H1 (cell line): Measurements from ENCODE around the gene ADGRV1. TPM values are rescaled to one million over a fixed set of nuclear protein-coding genes. Genes with fewer than 3 reads are reported as not detected.

Source experiments
- CTCF ChIA-PET: fragments of 300-600 bp; sonication (Branson Sonifier 250); formaldehyde crosslinking; loops from one replicate; lab custom pipeline; 2021; ENCODE audit not compliant: partially characterized antibody; lab: Charles Lee
- POLR2A ChIA-PET: fragments of 300-600 bp; sonication (Branson Sonifier 250); formaldehyde crosslinking; loops from one replicate; lab custom pipeline; 2021; ENCODE audit warnings: inconsistent platforms; ENCODE audit not compliant: partially characterized antibody; lab: Charles Lee
- DNase-seq, 2 experiments: peaks; one replicate each; pipeline versions ENCODE4 v3.0.0 to v3.0.0-alpha.2; 2010 to 2022; ENCODE audit warnings: low spot score in 2 of 2, low read depth in 1 of 2, mixed read lengths in 1 of 2
- FAIRE-seq: peaks from 2 replicates; lab custom pipeline; 2011; peaks lifted over from hg19 to GRCh38; lab: Jason Lieb, UNC
- H2AFZ ChIP-seq: 2 replicates; pipeline ENCODE4 v1.8.1; 2012; ENCODE audit warnings: low read length, inconsistent platforms
- H2AK5ac ChIP-seq: 2 replicates; pipeline ENCODE4 v1.6.1; 2013; ENCODE audit warnings: low read depth, low read length
- H2BK120ac ChIP-seq: replicated peaks from 2 replicates; pipeline ENCODE3; 2013; ENCODE audit warnings: low read depth, low read length, inconsistent platforms
- H2BK12ac ChIP-seq: 2 replicates; pipeline ENCODE4 v1.6.1; 2013; ENCODE audit warnings: low read depth, low read length
- H2BK15ac ChIP-seq: 2 replicates; pipeline ENCODE4 v1.6.1; 2013; ENCODE audit warnings: low read length
- H2BK20ac ChIP-seq: 2 replicates; pipeline ENCODE4 v1.6.1; 2013; ENCODE audit warnings: low read length
- H2BK5ac ChIP-seq: 2 replicates; pipeline ENCODE4 v1.6.1; 2013; ENCODE audit warnings: low read depth, low read length
- H3K14ac ChIP-seq: 2 replicates; pipeline ENCODE4 v1.6.1; 2013; ENCODE audit warnings: inconsistent platforms; ENCODE audit not compliant: insufficient read length
- H3K18ac ChIP-seq: 2 replicates; pipeline ENCODE4 v1.6.1; 2013; ENCODE audit warnings: low read length; ENCODE audit errors: extremely low read depth
- H3K23ac ChIP-seq: 2 replicates; pipeline ENCODE4 v1.6.1; 2013; ENCODE audit warnings: inconsistent platforms; ENCODE audit not compliant: insufficient read length
- H3K23me2 ChIP-seq: 2 replicates; pipeline ENCODE4 v1.6.1; 2013; ENCODE audit warnings: low read depth, low read length
- H3K27ac ChIP-seq: 2 replicates; pipeline ENCODE4 v1.6.1; 2011; ENCODE audit warnings: low read depth, low read length, inconsistent platforms
- H3K27me3 ChIP-seq, 4 experiments: replicated peaks in 1 of 4; 1 replicate in 1 of 4; 2 replicates in 3 of 4; pipeline versions ENCODE4 v1.6.1 to v1.8.1; 2011 to 2013; ENCODE audit warnings: low read length in 3 of 4, mild to moderate bottlenecking in 3 of 4, inconsistent platforms in 2 of 4, mixed read lengths in 2 of 4, moderate library complexity in 1 of 4; ENCODE audit not compliant: control insufficient read depth in 3 of 4, insufficient read depth in 3 of 4; ENCODE audit errors: extremely low read depth in 1 of 4
- H3K36me3 ChIP-seq, 4 experiments: 2 replicates each; pipeline versions ENCODE4 v1.6.1 to v1.8.1; 2011 to 2013; ENCODE audit warnings: mild to moderate bottlenecking in 4 of 4, low read length in 3 of 4, moderate library complexity in 2 of 4, control low read depth in 1 of 4, inconsistent platforms in 1 of 4; ENCODE audit not compliant: insufficient read depth in 4 of 4, control insufficient read depth in 2 of 4
- H3K4ac ChIP-seq: replicated peaks from 2 replicates; pipeline ENCODE3; 2013; ENCODE audit warnings: low read length, low read depth, mixed read lengths, inconsistent platforms; ENCODE audit not compliant: insufficient read length
- H3K4me1 ChIP-seq, 4 experiments: replicated peaks in 1 of 4; 1 replicate in 1 of 4; 2 replicates in 3 of 4; pipeline versions ENCODE4 v1.6.1 to v1.8.1; 2011 to 2013; ENCODE audit warnings: low read length in 3 of 4, inconsistent platforms in 2 of 4, mixed read lengths in 1 of 4; ENCODE audit not compliant: insufficient read depth in 4 of 4, control insufficient read depth in 3 of 4
- H3K4me2 ChIP-seq, 2 experiments: 2 replicates each; pipeline versions ENCODE4 v1.6.1 to v1.8.1; 2011 to 2013; ENCODE audit warnings: low read depth in 2 of 2, low read length in 2 of 2, control low read depth in 1 of 2, inconsistent platforms in 1 of 2, mild to moderate bottlenecking in 1 of 2; ENCODE audit not compliant: insufficient read depth in 1 of 2
- H3K4me3 ChIP-seq, 4 experiments: fragments of 200-600, 300-600 bp in 1 of 4; sonication (generic), shearing (Covaris generic), sonication (Bioruptor Twin) in 1 of 4; 2 replicates each; pipeline versions ENCODE4 v1.5.1 to v1.8.1; 2011 to 2016; ENCODE audit warnings: low read length in 4 of 4, low read depth in 3 of 4, control low read depth in 2 of 4, inconsistent platforms in 2 of 4, mild to moderate bottlenecking in 2 of 4, mixed read lengths in 1 of 4, moderate library complexity in 1 of 4; ENCODE audit not compliant: insufficient read depth in 2 of 4; ENCODE audit errors: extremely low read depth in 1 of 4
- H3K56ac ChIP-seq: replicated peaks from 2 replicates; pipeline ENCODE3; 2013; ENCODE audit warnings: low read depth, mild to moderate bottlenecking, mixed read lengths, low read length, inconsistent platforms; ENCODE audit not compliant: insufficient read length
- H3K79me1 ChIP-seq: 2 replicates; pipeline ENCODE4 v1.6.1; 2013; ENCODE audit warnings: low read depth, low read length, control low read depth
- H3K79me2 ChIP-seq, 2 experiments: 2 replicates each; pipeline versions ENCODE4 v1.6.1 to v1.8.1; 2012 to 2013; ENCODE audit warnings: low read length in 2 of 2, mild to moderate bottlenecking in 2 of 2, inconsistent platforms in 1 of 2; ENCODE audit not compliant: insufficient read depth in 2 of 2, control insufficient read depth in 1 of 2
- H3K9ac ChIP-seq, 4 experiments: replicated peaks in 1 of 4; 1 replicate in 1 of 4; 2 replicates in 3 of 4; pipeline versions ENCODE4 v1.6.1 to v1.8.1; 2011 to 2013; ENCODE audit warnings: low read depth in 3 of 4, low read length in 3 of 4, control low read depth in 2 of 4, mild to moderate bottlenecking in 2 of 4, moderate library complexity in 2 of 4, inconsistent platforms in 1 of 4; ENCODE audit errors: extremely low read depth in 1 of 4
- H3K9me3 ChIP-seq, 2 experiments: 2 replicates each; pipeline versions ENCODE4 v1.6.1 to v1.8.1; 2012 to 2013; ENCODE audit warnings: mild to moderate bottlenecking in 2 of 2, moderate library complexity in 2 of 2, control low read depth in 1 of 2, inconsistent platforms in 1 of 2, low read depth in 1 of 2, low read length in 1 of 2, mixed read lengths in 1 of 2; ENCODE audit not compliant: insufficient read depth in 2 of 2
- H4K20me1 ChIP-seq, 2 experiments: replicated peaks in 1 of 2; 2 replicates each; pipeline versions ENCODE3 to v1.8.1; 2011 to 2013; ENCODE audit warnings: inconsistent platforms in 2 of 2, low read length in 2 of 2, mild to moderate bottlenecking in 1 of 2; ENCODE audit not compliant: insufficient read depth in 2 of 2, control insufficient read depth in 1 of 2
- H4K5ac ChIP-seq: 2 replicates; pipeline ENCODE4 v1.6.1; 2013; ENCODE audit warnings: low read length, low read depth, mixed read lengths, inconsistent platforms; ENCODE audit not compliant: insufficient read length
- H4K8ac ChIP-seq: 2 replicates; pipeline ENCODE4 v1.8.0; 2013; ENCODE audit warnings: mild to moderate bottlenecking, moderate library complexity, low read length, inconsistent platforms; ENCODE audit not compliant: insufficient read depth; ENCODE audit errors: extremely low read depth
- H4K91ac ChIP-seq: replicated peaks from 2 replicates; pipeline ENCODE3; 2013; ENCODE audit warnings: low read length, mixed read lengths, inconsistent platforms; ENCODE audit not compliant: insufficient read length
- ATF2 ChIP-seq: IDR thresholded peaks from 2 replicates; pipeline ENCODE4 v1.6.1; 2012; ENCODE audit warnings: low read length, inconsistent platforms
- ATF3 ChIP-seq: IDR thresholded peaks from 2 replicates; pipeline ENCODE4 v1.6.1; 2011; ENCODE audit warnings: low read depth, mild to moderate bottlenecking, low read length; ENCODE audit not compliant: insufficient read depth
- GTF2F1 ChIP-seq: IDR thresholded peaks from 2 replicates; pipeline ENCODE4 v1.6.1; 2012; ENCODE audit warnings: low read depth, low read length, improper control_type of control experiment, borderline replicate concordance
- HDAC6 ChIP-seq: IDR thresholded peaks from one replicate; pipeline ENCODE4 v1.7.1; 2012; ENCODE audit warnings: low read depth, mild to moderate bottlenecking, inconsistent platforms, low read length, moderate library complexity
- JUN ChIP-seq: IDR thresholded peaks from 2 replicates; pipeline ENCODE4 v1.6.1; 2011; ENCODE audit warnings: low read depth, mild to moderate bottlenecking, improper control_type of control experiment, low read length
- KDM5A ChIP-seq: fragments of 200-600 bp; IDR thresholded peaks from 2 replicates; pipeline ENCODE4 v1.7.1; 2012; ENCODE audit warnings: mild to moderate bottlenecking, low read length, inconsistent platforms, mixed read lengths
- MAFK ChIP-seq: IDR thresholded peaks from 2 replicates; pipeline ENCODE4 v1.6.1; 2012; ENCODE audit warnings: low read depth, mild to moderate bottlenecking, improper control_type of control experiment, low read length
- MAX ChIP-seq: IDR thresholded peaks from 2 replicates; pipeline ENCODE4 v1.6.1; 2012; ENCODE audit warnings: inconsistent platforms
- TAF1 ChIP-seq: IDR thresholded peaks from 2 replicates; pipeline ENCODE4 v1.6.1; 2011; ENCODE audit warnings: mild to moderate bottlenecking, low read depth, low read length
- ZNF274 ChIP-seq: IDR thresholded peaks from 2 replicates; pipeline ENCODE4 v1.7.0; 2012; ENCODE audit warnings: low read length, borderline replicate concordance; ENCODE audit errors: extremely low read depth
- WGBS, 2 experiments: shearing (Covaris generic) in 1 of 2; methylation state at CpG; one replicate each; pipeline versions ENCODE4 v1.1.6 to v1.1.7; 2013 to 2015; ENCODE audit warnings: low lambda C conversion rate in 2 of 2, mixed read lengths in 2 of 2, inconsistent platforms in 1 of 2, low coverage in 1 of 2, missing lambda C conversion rate in 1 of 2; ENCODE audit not compliant: insufficient replicate concordance in 2 of 2, insufficient coverage in 1 of 2, insufficient read length in 1 of 2; ENCODE audit errors: extremely low coverage in 1 of 2, missing lambda C conversion rate in 1 of 2; 5-methylcytosine and 5-hydroxymethylcytosine counted together
- polyA plus RNA-seq, 7 experiments: library from polyadenylated mRNA; depleted of rRNA in 3 of 7; stranded (reverse) in 5 of 7; unstranded in 2 of 7; fragments of >200 nt in 5 of 7; fragments of 200-250 nt in 2 of 7; gene quantifications; 1 replicate in 5 of 7; 2 replicates in 1 of 7; 4 replicates in 1 of 7; pipeline versions ENCODE4 v1.2.1 to v1.2.3, GENCODE V29; 2011 to 2013; ENCODE audit warnings: missing spikeins in 2 of 7, mixed read lengths in 2 of 7
- total RNA-seq: library from RNA; stranded (reverse); fragmentation: NEBNext Ultra II Directional; extraction: Animal tissue kit (Norgen Biotek cat#: 25700); gene quantifications from 2 replicates; pipeline ENCODE4 v1.2.1, GENCODE V29; 2021

ADGRV1 gene
- total and polyA plus RNA-seq, 2 of the 8 experiments (the other 6 are each of a cell fraction or from before 2014, with no cell fraction given), result 53.1 to 62.2 TPM

- Histone ChIP-seq H3K27me3 (no peaks in the 10 kb centered on the region), H2BK5ac (no peak overlapping the region), H3K79me1 (no peaks in the 10 kb centered on the region; the same call in 1 of the 2 replicates), H2BK120ac (no peak overlapping the region), H3K36me3 (peaks cover 0 to 8% (median 0%) of the 10 kb centered on the region in 4 experiments; a peak in 1 of 8 replicates), H4K8ac (no peak overlapping the region), H4K20me1 (peaks cover 0 to 1% of the 10 kb centered on the region in 2 experiments), H3K9me3 (no peaks in the 10 kb centered on the region), H3K4me3 (no peak overlapping the region), H3K4me2 (no peak overlapping the region), H3K9ac (no peak overlapping the region), H3K4ac (no peak overlapping the region), H4K5ac (no peak overlapping the region), H2AFZ (no peak overlapping the region), H3K23ac (no peak overlapping the region), H3K18ac (no peak overlapping the region), H3K79me2 (no peaks in the 10 kb centered on the region), H2AK5ac (no peak overlapping the region), H2BK20ac (no peak overlapping the region), H2BK12ac (no peak overlapping the region), H4K91ac (no peak overlapping the region), H3K23me2 (no peaks in the 10 kb centered on the region), H3K56ac (no peak overlapping the region), H2BK15ac (no peak overlapping the region), H3K14ac (no peak overlapping the region), H3K27ac (no peak overlapping the region), H3K4me1 (no peaks in the 10 kb centered on the region)
- CTCF ChIA-PET, result interaction anchor here (1.0 to 1.3 kb wide), 3 partner anchors 51 to 437 kb away, joined by 3 to 5 read pairs (median 3); no protein-coding TSS in a partner anchor
- FAIRE-seq (no peak), DNase-seq (no peak)
- WGBS, 2 experiments, result 85% methylated on average over 3 of the region's 3 CpGs; no CpG with 5 or more reads in 1 of the 2 experiments
- POLR2A ChIA-PET, result no interaction called here
- TF ChIP-seq MAFK (no peak), MAX (no peak), ATF3 (no peak), HDAC6 (no peak), ZNF274 (no peak), KDM5A (no peak), JUN (no peak), GTF2F1 (no peak), TAF1 (no peak), ATF2 (no peak)
These were observed 424.6 kb downstream of the ADGRV1 start for GRCh38 chr5:90983148-90983547.
